ENCODE data around the gene ELK3. TPM values are rescaled to one million over a fixed set of nuclear protein-coding genes. Genes with fewer than 3 reads are reported as not detected.

The ELK3 gene
- total and polyA plus RNA-seq, 2 of the 13 experiments (the other 11 are each of a cell fraction or from before 2014, with no cell fraction given): 2.9 to 3.2 TPM

GRCh38 chr12:96201272-96202227 lies 7.4 kb downstream of the ELK3 start:
- H3K9ac ChIP-seq (ENCODE audit: insufficient read depth, low read depth, low read length): no peak overlapping the region
- H3K4me3 ChIP-seq (replicated peaks in 1 of 3; ENCODE audit: insufficient read depth in 1 of 3, low read depth in 2 of 3, low read length in 3 of 3): no peak overlapping the region
- H3K27me3 ChIP-seq (ENCODE audit: control insufficient read depth in 1 of 2, insufficient read depth in 2 of 2, low read length in 2 of 2): no peaks in the 10 kb centered on the region
- H3K27ac ChIP-seq (ENCODE audit: extremely low read length, insufficient read depth, low read length): no peak overlapping the region
- H3K4me1 ChIP-seq (ENCODE audit: insufficient read depth, low read length): no peaks in the 10 kb centered on the region
- WGBS (ENCODE audit: low lambda C conversion rate): 74% methylated on average over 6 of the region's 6 CpGs
- BruUV-seq (replicated peaks): no TSS peak
- POLR2A ChIA-PET: no interaction called here
- intact Hi-C loops (cut with micrococcal nuclease; ENCODE audit: unreplicated experiment) (no loop called here), in situ Hi-C loops (cut with HindIII; ENCODE audit: extremely low pct_ligation_motif_present, low pct_unique_long_range_greater_than_20kb) (loop anchor here (25.0 kb wide), 1 partner anchor 311 kb away; no protein-coding TSS in a partner anchor)
- no peak for FAIRE-seq
- H3K4me2 ChIP-seq (ENCODE audit: low read depth, low read length): no peak overlapping the region
- H4K20me1 ChIP-seq (ENCODE audit: insufficient read depth, low read length): no peaks in the 10 kb centered on the region
- DNase-seq (ENCODE audit: low spot score): no peak
- H3K9me3 ChIP-seq (ENCODE audit: low read length): no peaks in the 10 kb centered on the region
- CTCF ChIA-PET (ENCODE audit: low intra/inter-chr PET ratio, low total read pairs): no interaction called here
- H3K79me2 ChIP-seq (ENCODE audit: insufficient read depth, low read length): no peaks in the 10 kb centered on the region
- no peak overlapping the region for H2AFZ ChIP-seq (ENCODE audit: low read length)
- TF ChIP-seq, protein P1, sequence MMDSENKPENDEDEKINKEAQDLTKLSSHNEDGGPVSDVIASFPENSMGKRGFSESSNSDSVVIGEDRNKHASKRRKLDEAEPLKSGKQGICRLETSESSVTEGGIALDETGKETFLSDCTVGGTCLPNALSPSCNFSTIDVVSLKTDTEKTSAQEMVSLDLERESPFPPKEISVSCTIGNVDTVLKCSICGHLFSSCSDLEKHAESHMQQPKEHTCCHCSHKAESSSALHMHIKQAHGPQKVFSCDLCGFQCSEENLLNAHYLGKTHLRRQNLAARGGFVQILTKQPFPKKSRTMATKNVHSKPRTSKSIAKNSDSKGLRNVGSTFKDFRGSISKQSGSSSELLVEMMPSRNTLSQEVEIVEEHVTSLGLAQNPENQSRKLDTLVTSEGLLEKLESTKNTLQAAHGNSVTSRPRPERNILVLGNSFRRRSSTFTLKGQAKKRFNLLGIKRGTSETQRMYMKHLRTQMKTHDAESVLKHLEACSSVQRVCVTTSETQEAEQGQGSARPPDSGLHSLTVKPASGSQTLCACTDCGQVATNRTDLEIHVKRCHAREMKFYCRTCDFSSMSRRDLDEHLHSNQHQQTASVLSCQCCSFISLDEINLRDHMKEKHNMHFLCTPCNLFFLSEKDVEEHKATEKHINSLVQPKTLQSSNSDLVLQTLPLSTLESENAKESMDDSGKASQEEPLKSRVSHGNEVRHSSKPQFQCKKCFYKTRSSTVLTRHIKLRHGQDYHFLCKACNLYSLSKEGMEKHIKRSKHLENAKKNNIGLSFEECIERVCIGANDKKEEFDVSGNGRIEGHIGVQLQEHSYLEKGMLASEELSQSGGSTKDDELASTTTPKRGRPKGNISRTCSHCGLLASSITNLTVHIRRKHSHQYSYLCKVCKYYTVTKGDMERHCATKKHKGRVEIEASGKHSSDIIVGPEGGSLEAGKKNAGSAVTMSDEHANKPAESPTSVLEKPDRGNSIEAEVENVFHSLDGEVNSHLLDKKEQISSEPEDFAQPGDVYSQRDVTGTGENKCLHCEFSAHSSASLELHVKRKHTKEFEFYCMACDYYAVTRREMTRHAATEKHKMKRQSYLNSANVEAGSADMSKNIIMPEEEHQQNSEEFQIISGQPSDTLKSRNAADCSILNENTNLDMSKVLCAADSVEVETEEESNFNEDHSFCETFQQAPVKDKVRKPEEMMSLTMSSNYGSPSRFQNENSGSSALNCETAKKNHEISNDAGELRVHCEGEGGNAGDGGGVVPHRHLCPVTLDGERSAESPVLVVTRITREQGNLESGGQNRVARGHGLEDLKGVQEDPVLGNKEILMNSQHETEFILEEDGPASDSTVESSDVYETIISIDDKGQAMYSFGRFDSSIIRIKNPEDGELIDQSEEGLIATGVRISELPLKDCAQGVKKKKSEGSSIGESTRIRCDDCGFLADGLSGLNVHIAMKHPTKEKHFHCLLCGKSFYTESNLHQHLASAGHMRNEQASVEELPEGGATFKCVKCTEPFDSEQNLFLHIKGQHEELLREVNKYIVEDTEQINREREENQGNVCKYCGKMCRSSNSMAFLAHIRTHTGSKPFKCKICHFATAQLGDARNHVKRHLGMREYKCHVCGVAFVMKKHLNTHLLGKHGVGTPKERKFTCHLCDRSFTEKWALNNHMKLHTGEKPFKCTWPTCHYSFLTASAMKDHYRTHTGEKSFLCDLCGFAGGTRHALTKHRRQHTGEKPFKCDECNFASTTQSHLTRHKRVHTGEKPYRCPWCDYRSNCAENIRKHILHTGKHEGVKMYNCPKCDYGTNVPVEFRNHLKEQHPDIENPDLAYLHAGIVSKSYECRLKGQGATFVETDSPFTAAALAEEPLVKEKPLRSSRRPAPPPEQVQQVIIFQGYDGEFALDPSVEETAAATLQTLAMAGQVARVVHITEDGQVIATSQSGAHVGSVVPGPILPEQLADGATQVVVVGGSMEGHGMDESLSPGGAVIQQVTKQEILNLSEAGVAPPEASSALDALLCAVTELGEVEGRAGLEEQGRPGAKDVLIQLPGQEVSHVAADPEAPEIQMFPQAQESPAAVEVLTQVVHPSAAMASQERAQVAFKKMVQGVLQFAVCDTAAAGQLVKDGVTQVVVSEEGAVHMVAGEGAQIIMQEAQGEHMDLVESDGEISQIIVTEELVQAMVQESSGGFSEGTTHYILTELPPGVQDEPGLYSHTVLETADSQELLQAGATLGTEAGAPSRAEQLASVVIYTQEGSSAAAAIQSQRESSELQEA (CRISPR knock-in tag; IDR thresholded peaks at IDR 0.05; ENCODE audit: not compliant biosample characterization): no peak
- TF ChIP-seq ZNF121 (CRISPR knock-in tag; IDR thresholded peaks at IDR 0.05): peak; percentile 67
- H3K36me3 ChIP-seq (replicated peaks in 1 of 2; ENCODE audit: control insufficient read depth in 1 of 2, insufficient read depth in 2 of 2, low read length in 2 of 2): no peaks in the 10 kb centered on the region
- ATAC-seq: no peak

All from HepG2 (cell line).